CD4-positive, alpha-beta memory T cell (primary cell): Measurements from ENCODE around the gene SYNPO2. TPM values are rescaled to one million over a fixed set of nuclear protein-coding genes. Genes with fewer than 3 reads are reported as not detected.
"Not testable (repeated sequence)": the region's sequence is repeated elsewhere in the genome, so short reads cannot be mapped to it uniquely, and the experiment has no call there.

ENCODE experiments used
- CTCF ChIA-PET: fragments of 350-600 bp; sonication (Branson Sonifier 250); formaldehyde crosslinking; loops from one replicate; lab custom pipeline; 2021; ENCODE audit warnings: inconsistent platforms; ENCODE audit not compliant: partially characterized antibody; lab: Charles Lee
- POLR2A ChIA-PET: fragments of 350-600 bp; sonication (Branson Sonifier 250); formaldehyde crosslinking; loops from one replicate; lab custom pipeline; 2021; ENCODE audit not compliant: partially characterized antibody; lab: Charles Lee
- DNase-seq, 5 donors: peaks; one replicate each; pipeline versions ENCODE4 v3.0.0 to v3.0.0-alpha.2; 2020 to 2022; ENCODE audit warnings: mixed read lengths in 1 of 5
- H3K27ac ChIP-seq: one replicate; pipeline ENCODE4 v1.7.0; 2013; ENCODE audit warnings: low read depth, low read length
- H3K27me3 ChIP-seq: 2 replicates; pipeline ENCODE4 v1.7.0; 2013; ENCODE audit warnings: mild to moderate bottlenecking, low read length, moderate library complexity; ENCODE audit not compliant: insufficient read depth
- H3K36me3 ChIP-seq: 2 replicates; pipeline ENCODE4 v1.7.0; 2013; ENCODE audit warnings: mild to moderate bottlenecking, low read length, moderate library complexity; ENCODE audit not compliant: insufficient read depth
- H3K4me1 ChIP-seq: 2 replicates; pipeline ENCODE4 v1.7.0; 2013; ENCODE audit warnings: mild to moderate bottlenecking, low read length, moderate library complexity; ENCODE audit not compliant: insufficient read depth
- H3K4me3 ChIP-seq, 2 donors: one replicate each; pipeline ENCODE4 v1.7.0; 2013; ENCODE audit warnings: low read length in 2 of 2, mild to moderate bottlenecking in 1 of 2
- H3K9me3 ChIP-seq, 2 donors: one replicate each; pipeline ENCODE4 v1.7.0; 2013; ENCODE audit warnings: low read length in 2 of 2, control low read depth in 1 of 2; ENCODE audit not compliant: control insufficient read depth in 1 of 2
- H3K27ac Mint-ChIP-seq, 7 donors: one replicate each; pipeline ENCODE4 v1.8.0; 2020 to 2021; ENCODE audit warnings: mixed read lengths in 7 of 7, mild to moderate bottlenecking in 6 of 7, inconsistent platforms in 3 of 7, moderate library complexity in 3 of 7
- H3K27me3 Mint-ChIP-seq, 2 donors: one replicate each; pipeline ENCODE4 v1.8.0; 2020 to 2021; ENCODE audit warnings: mixed read lengths in 2 of 2
- H3K36me3 Mint-ChIP-seq, 2 donors: one replicate each; pipeline ENCODE4 v1.8.0; 2020 to 2021; ENCODE audit warnings: mixed read lengths in 2 of 2, inconsistent platforms in 1 of 2, mild to moderate bottlenecking in 1 of 2
- H3K4me1 Mint-ChIP-seq, 4 donors: one replicate each; pipeline ENCODE4 v1.8.0; 2020 to 2021; ENCODE audit warnings: mixed read lengths in 4 of 4, mild to moderate bottlenecking in 1 of 4
- H3K4me3 Mint-ChIP-seq, 8 donors: one replicate each; pipeline ENCODE4 v1.8.0; 2020 to 2021; ENCODE audit warnings: mixed read lengths in 8 of 8, mild to moderate bottlenecking in 7 of 8, moderate library complexity in 6 of 8, inconsistent platforms in 3 of 8
- H3K9me3 Mint-ChIP-seq, 8 donors: one replicate each; pipeline ENCODE4 v1.8.0; 2020 to 2021; ENCODE audit warnings: mixed read lengths in 8 of 8, mild to moderate bottlenecking in 5 of 8, inconsistent platforms in 3 of 8, moderate library complexity in 1 of 8
- intact Hi-C: fragments of 100-400 bp; cut with micrococcal nuclease; formaldehyde crosslinking; loops from one replicate; pipeline ENCODE4 v1.15.1; 2023
- polyA plus RNA-seq, 2 donors: library from polyadenylated mRNA; unstranded; fragments of 300-500 nt; fragmentation: Illumina TruSeq; gene quantifications; one replicate each; pipeline ENCODE4 v1.2.3, GENCODE V29; 2021
- total RNA-seq, 2 experiments: library from RNA; stranded (reverse); gene quantifications; one replicate each; pipeline ENCODE4 v1.2.3, GENCODE V29; 2021

SYNPO2 gene
- total and polyA plus RNA-seq, 4 experiments from 2014 or later, result 0.04 to 1.4 (median 0.84) TPM

GRCh38 chr4:118866442-118866841 is 22.2 kb upstream of the SYNPO2 start:
- no peaks in the 10 kb centered on the region for H3K4me1 ChIP-seq
- no peaks in the 10 kb centered on the region for H3K36me3 Mint-ChIP-seq
- no peaks in the 10 kb centered on the region for H3K27me3 Mint-ChIP-seq
- no peaks in the 10 kb centered on the region for H3K9me3 ChIP-seq
- CTCF ChIA-PET, result interaction anchor here (3.2 to 3.8 kb wide), 2 partner anchors 12 to 95 kb away, joined by 21 to 39 read pairs; no protein-coding TSS in a partner anchor
- H3K27me3 ChIP-seq, result no peaks in the 10 kb centered on the region
- POLR2A ChIA-PET, result no interaction called here
- intact Hi-C loops, result no loop called here
- no peaks in the 10 kb centered on the region for H3K4me1 Mint-ChIP-seq
- H3K4me3 ChIP-seq, result no peak overlapping the region
- no peak overlapping the region for H3K4me3 Mint-ChIP-seq
- H3K36me3 ChIP-seq, result no peaks in the 10 kb centered on the region
- DNase-seq, result no peak
- no peaks in the 10 kb centered on the region for H3K9me3 Mint-ChIP-seq
- H3K27ac ChIP-seq, result no peak overlapping the region
- H3K27ac Mint-ChIP-seq, result no peak overlapping the region

GRCh38 chr4:118867311-118868067 is 21.2 kb upstream of the SYNPO2 start:
- Mint-ChIP-seq H3K4me3 (no peak overlapping the region), H3K27ac (no peak overlapping the region), H3K9me3 (no peaks in the 10 kb centered on the region), H3K27me3 (no peaks in the 10 kb centered on the region), H3K4me1 (no peaks in the 10 kb centered on the region), H3K36me3 (no peaks in the 10 kb centered on the region)
- ChIA-PET CTCF (no interaction called here), POLR2A (no interaction called here)
- Histone ChIP-seq H3K27ac (no peak overlapping the region), H3K36me3 (no peaks in the 10 kb centered on the region), H3K27me3 (no peaks in the 10 kb centered on the region), H3K4me3 (no peak overlapping the region), H3K4me1 (no peaks in the 10 kb centered on the region), H3K9me3 (no peaks in the 10 kb centered on the region)
- DNase-seq, result no peak
- intact Hi-C loops, result no loop called here

GRCh38 chr4:118869808-118870342 is 18.8 kb upstream of the SYNPO2 start:
- Histone ChIP-seq H3K27me3 (no peaks in the 10 kb centered on the region), H3K4me3 (no peak overlapping the region), H3K9me3 (no peaks in the 10 kb centered on the region), H3K4me1 (no peaks in the 10 kb centered on the region), H3K36me3 (no peaks in the 10 kb centered on the region), H3K27ac (no peak overlapping the region)
- ChIA-PET CTCF (no interaction called here), POLR2A (no interaction called here)
- H3K4me1 Mint-ChIP-seq, result no peaks in the 10 kb centered on the region
- DNase-seq, result no peak
- H3K36me3 Mint-ChIP-seq, result no peaks in the 10 kb centered on the region
- H3K27ac Mint-ChIP-seq, result no peak overlapping the region
- no peaks in the 10 kb centered on the region for H3K9me3 Mint-ChIP-seq
- intact Hi-C loops, result no loop called here
- no peak overlapping the region for H3K4me3 Mint-ChIP-seq
- no peaks in the 10 kb centered on the region for H3K27me3 Mint-ChIP-seq

DNA sequence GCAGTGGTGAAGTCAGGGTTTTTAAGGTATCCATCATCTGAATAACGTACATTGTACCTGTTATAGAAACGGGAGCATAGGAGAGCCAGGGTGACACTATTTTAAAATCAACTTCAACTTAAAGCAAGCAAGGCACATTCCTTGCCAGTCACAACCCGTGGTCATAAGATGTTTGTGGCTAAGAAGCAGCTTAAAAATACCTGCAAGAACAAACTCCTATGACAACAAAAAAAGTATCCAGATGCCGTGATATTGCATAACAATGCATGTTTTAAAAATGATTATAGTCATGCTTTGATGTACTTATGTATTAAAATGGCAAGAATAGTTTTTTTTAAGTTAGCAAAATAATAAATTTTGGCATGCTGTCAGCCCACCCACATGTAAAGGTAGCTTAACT is 16.5 kb upstream of the SYNPO2 start:
- Histone ChIP-seq H3K27me3 (no peaks in the 10 kb centered on the region), H3K9me3 (no peaks in the 10 kb centered on the region), H3K27ac (no peak overlapping the region), H3K4me1 (no peaks in the 10 kb centered on the region), H3K36me3 (no peaks in the 10 kb centered on the region), H3K4me3 (no peak overlapping the region)
- no peaks in the 10 kb centered on the region for H3K4me1 Mint-ChIP-seq
- ChIA-PET POLR2A (no interaction called here), CTCF (no interaction called here)
- H3K9me3 Mint-ChIP-seq, result peaks cover 0 to 3% (median 0%) of the 10 kb centered on the region in 8 donors
- H3K36me3 Mint-ChIP-seq, result peaks cover 2 to 15% of the 10 kb centered on the region in 2 donors
- no peak overlapping the region for H3K4me3 Mint-ChIP-seq
- no peak for DNase-seq
- H3K27me3 Mint-ChIP-seq, result no peaks in the 10 kb centered on the region
- intact Hi-C loops, result no loop called here
- no peak overlapping the region for H3K27ac Mint-ChIP-seq

DNA sequence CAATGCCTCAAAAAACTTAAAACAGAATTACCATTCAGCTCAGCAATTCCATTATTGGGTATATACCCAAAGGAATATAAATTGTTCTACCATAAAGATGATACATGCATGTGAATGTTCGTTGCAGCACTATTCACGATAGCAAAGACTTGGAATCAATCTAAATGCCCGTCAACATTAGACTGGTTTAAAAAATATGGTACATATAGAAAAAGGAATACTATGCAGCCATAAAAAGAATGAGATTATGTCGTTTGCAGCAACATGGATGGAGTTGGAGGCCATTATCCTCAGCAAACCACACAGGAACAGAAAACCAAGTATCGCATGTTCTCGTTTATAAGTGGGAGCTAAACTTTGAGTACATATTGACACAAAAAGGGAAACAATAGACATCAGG is 10.9 kb upstream of the SYNPO2 start:
- no peak overlapping the region for H3K27ac Mint-ChIP-seq
- H3K9me3 Mint-ChIP-seq, result peaks cover 0 to 14% (median 5%) of the 10 kb centered on the region in 8 donors
- no peaks in the 10 kb centered on the region for H3K4me1 Mint-ChIP-seq
- no peak overlapping the region for H3K4me3 ChIP-seq
- H3K27me3 ChIP-seq, result no peaks in the 10 kb centered on the region
- H3K9me3 ChIP-seq, result no peaks in the 10 kb centered on the region
- no peak overlapping the region for H3K27ac ChIP-seq
- H3K4me3 Mint-ChIP-seq, result no peak overlapping the region
- no peaks in the 10 kb centered on the region for H3K4me1 ChIP-seq
- intact Hi-C loops, result no loop called here
- no peak for DNase-seq
- POLR2A ChIA-PET, result no interaction called here
- CTCF ChIA-PET, result no interaction called here
- no peaks in the 10 kb centered on the region for H3K36me3 ChIP-seq
- H3K27me3 Mint-ChIP-seq, result peaks cover 2% of the 10 kb centered on the region in 2 donors
- H3K36me3 Mint-ChIP-seq, result peaks cover 3 to 21% of the 10 kb centered on the region in 2 donors

GRCh38 chr4:118878507-118878906 is 10.1 kb upstream of the SYNPO2 start:
- DNase-seq, H3K9me3 ChIP-seq, intact Hi-C loops, H3K27me3 Mint-ChIP-seq, H3K4me1 ChIP-seq, H3K4me1 Mint-ChIP-seq, H3K27ac ChIP-seq, CTCF ChIA-PET, H3K27me3 ChIP-seq, POLR2A ChIA-PET, H3K4me3 ChIP-seq, H3K27ac Mint-ChIP-seq, H3K4me3 Mint-ChIP-seq, H3K36me3 ChIP-seq: not testable (repeated sequence)
- Mint-ChIP-seq H3K36me3 (peaks cover 3 to 21% of the 10 kb centered on the region in 2 donors), H3K9me3 (peaks cover 0 to 14% (median 5%) of the 10 kb centered on the region in 8 donors)

- H3K9me3 ChIP-seq, result no peaks in the 10 kb centered on the region
- CTCF ChIA-PET, result no interaction called here
Observed at GRCh38 chr4:118879409-118879808, 9.2 kb upstream of the SYNPO2 start.

More at GRCh38 chr4:118879409-118879808, 9.2 kb upstream of the SYNPO2 start:
- no peak overlapping the region for H3K27ac ChIP-seq
- H3K27me3 ChIP-seq, result no peaks in the 10 kb centered on the region
- Mint-ChIP-seq H3K4me3 (no peak overlapping the region), H3K27me3 (peaks cover 2% of the 10 kb centered on the region in 2 donors), H3K27ac (no peak overlapping the region), H3K36me3 (peaks cover 3 to 21% of the 10 kb centered on the region in 2 donors), H3K4me1 (no peaks in the 10 kb centered on the region), H3K9me3 (peaks cover 0 to 14% (median 5%) of the 10 kb centered on the region in 8 donors)
- POLR2A ChIA-PET, result no interaction called here
- no peaks in the 10 kb centered on the region for H3K36me3 ChIP-seq
- intact Hi-C loops, result no loop called here
- DNase-seq, result no peak
- H3K4me1 ChIP-seq, result no peaks in the 10 kb centered on the region
- no peak overlapping the region for H3K4me3 ChIP-seq
